Testis (tissue), 3 donors: ENCODE results near the gene C22orf39. TPM values are rescaled to one million over a fixed set of nuclear protein-coding genes. Genes with fewer than 3 reads are reported as not detected.

ENCODE experiments used
- DNase-seq: peaks from one replicate; pipeline ENCODE4 v3.0.0-alpha.2; 2019
- H3K27ac ChIP-seq, 2 donors: fragments of 200-600 bp; sonication (generic); one replicate each; pipeline ENCODE4 v1.5.1; 2019
- H3K27me3 ChIP-seq: fragments of 200-600 bp; sonication (generic); one replicate; pipeline ENCODE4 v1.5.1; 2019
- H3K36me3 ChIP-seq: fragments of 200-600 bp; sonication (generic); one replicate; pipeline ENCODE4 v1.5.1; 2017; ENCODE audit warnings: low read depth; ENCODE audit errors: missing control alignments
- H3K4me1 ChIP-seq: fragments of 200-600 bp; sonication (generic); one replicate; pipeline ENCODE4 v1.5.1; 2019
- H3K4me3 ChIP-seq, 2 donors: fragments of 200-600 bp; sonication (generic); one replicate each; pipeline ENCODE4 v1.5.1; 2017 to 2019
- H3K9me3 ChIP-seq: fragments of 200-600 bp; sonication (generic); one replicate; pipeline ENCODE4 v1.5.1; 2017
- POLR2A ChIP-seq: fragments of 450-650 bp; IDR thresholded peaks from one replicate; pipeline ENCODE4 v1.6.1; 2017; ENCODE audit warnings: antibody characterized with exemption, mild to moderate bottlenecking, moderate library complexity
- WGBS, 2 donors: methylation state at CpG; one replicate each; pipeline ENCODE4 v1.1.5; 2018; 5-methylcytosine and 5-hydroxymethylcytosine counted together
- intact Hi-C: fragments of 100-400 bp; cut with DNase I; formaldehyde crosslinking; loops from one replicate; pipeline ENCODE4 v1.15.1; 2023; ENCODE audit warnings: low total_unique reads
- polyA plus RNA-seq: library from polyadenylated mRNA; stranded (reverse); fragments of 350-450 nt; fragmentation: Illumina TruSeq; extraction: RNeasy Lipid Tissue Mini Kit (QIAGEN cat#74804); gene quantifications from one replicate; pipeline ENCODE4 v1.2.3, GENCODE V29; 2014; ENCODE audit warnings: low read depth, low replicate concordance; ENCODE audit not compliant: insufficient read depth
- total RNA-seq, 2 donors: library from RNA; depleted of rRNA; stranded (reverse); fragments of >200 nt; gene quantifications; one replicate each; pipeline ENCODE4 v1.2.3, GENCODE V29; 2016
- TF ChIP-seq, protein P1 (sequence below), 3 experiments: fragments of 450-650 bp in 2 of 3; fragments of 200-600 bp in 1 of 3; sonication (generic) in 1 of 3; IDR thresholded peaks; one replicate each; pipeline ENCODE4 v1.5.1; 2016 to 2019; ENCODE audit warnings: antibody characterized with exemption in 3 of 3, mild to moderate bottlenecking in 2 of 3, moderate library complexity in 1 of 3

C22orf39 gene
- total and polyA plus RNA-seq, 3 donors from 2014 or later, result 38.7 to 64.1 (median 60.9) TPM

- TF ChIP-seq POLR2A, result no peak
- TF ChIP-seq, protein P1, sequence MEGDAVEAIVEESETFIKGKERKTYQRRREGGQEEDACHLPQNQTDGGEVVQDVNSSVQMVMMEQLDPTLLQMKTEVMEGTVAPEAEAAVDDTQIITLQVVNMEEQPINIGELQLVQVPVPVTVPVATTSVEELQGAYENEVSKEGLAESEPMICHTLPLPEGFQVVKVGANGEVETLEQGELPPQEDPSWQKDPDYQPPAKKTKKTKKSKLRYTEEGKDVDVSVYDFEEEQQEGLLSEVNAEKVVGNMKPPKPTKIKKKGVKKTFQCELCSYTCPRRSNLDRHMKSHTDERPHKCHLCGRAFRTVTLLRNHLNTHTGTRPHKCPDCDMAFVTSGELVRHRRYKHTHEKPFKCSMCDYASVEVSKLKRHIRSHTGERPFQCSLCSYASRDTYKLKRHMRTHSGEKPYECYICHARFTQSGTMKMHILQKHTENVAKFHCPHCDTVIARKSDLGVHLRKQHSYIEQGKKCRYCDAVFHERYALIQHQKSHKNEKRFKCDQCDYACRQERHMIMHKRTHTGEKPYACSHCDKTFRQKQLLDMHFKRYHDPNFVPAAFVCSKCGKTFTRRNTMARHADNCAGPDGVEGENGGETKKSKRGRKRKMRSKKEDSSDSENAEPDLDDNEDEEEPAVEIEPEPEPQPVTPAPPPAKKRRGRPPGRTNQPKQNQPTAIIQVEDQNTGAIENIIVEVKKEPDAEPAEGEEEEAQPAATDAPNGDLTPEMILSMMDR (IDR thresholded peaks at IDR 0.05), result no peak
- WGBS, 2 donors, result 65 to 74% methylated on average over 15 to 16 of the region's 16 CpGs
- no peaks in the 10 kb centered on the region for H3K9me3 ChIP-seq
- no peaks in the 10 kb centered on the region for H3K36me3 ChIP-seq
- H3K4me1 ChIP-seq, result no peaks in the 10 kb centered on the region
- intact Hi-C loops, result no loop called here
- DNase-seq, result no peak
- H3K4me3 ChIP-seq, result no peak overlapping the region
- H3K27me3 ChIP-seq, result no peaks in the 10 kb centered on the region
- H3K27ac ChIP-seq, result no peak overlapping the region
These were observed 39.6 kb downstream of the C22orf39 start for GRCh38 chr22:19407649-19408606.

- Histone ChIP-seq H3K9me3 (no peaks in the 10 kb centered on the region), H3K4me1 (no peaks in the 10 kb centered on the region), H3K27me3 (no peaks in the 10 kb centered on the region), H3K36me3 (no peaks in the 10 kb centered on the region), H3K4me3 (no peak overlapping the region), H3K27ac (no peak overlapping the region)
- TF ChIP-seq, protein P1 (IDR thresholded peaks at IDR 0.05), result no peak
- no peak for TF ChIP-seq POLR2A
- intact Hi-C loops, result no loop called here
- WGBS, 2 donors, result 95 to 98% methylated on average over 4 of the region's 4 CpGs
- DNase-seq, result no peak
These were observed 40.7 kb downstream of the C22orf39 start for GRCh38 chr22:19406846-19407245.

DNA sequence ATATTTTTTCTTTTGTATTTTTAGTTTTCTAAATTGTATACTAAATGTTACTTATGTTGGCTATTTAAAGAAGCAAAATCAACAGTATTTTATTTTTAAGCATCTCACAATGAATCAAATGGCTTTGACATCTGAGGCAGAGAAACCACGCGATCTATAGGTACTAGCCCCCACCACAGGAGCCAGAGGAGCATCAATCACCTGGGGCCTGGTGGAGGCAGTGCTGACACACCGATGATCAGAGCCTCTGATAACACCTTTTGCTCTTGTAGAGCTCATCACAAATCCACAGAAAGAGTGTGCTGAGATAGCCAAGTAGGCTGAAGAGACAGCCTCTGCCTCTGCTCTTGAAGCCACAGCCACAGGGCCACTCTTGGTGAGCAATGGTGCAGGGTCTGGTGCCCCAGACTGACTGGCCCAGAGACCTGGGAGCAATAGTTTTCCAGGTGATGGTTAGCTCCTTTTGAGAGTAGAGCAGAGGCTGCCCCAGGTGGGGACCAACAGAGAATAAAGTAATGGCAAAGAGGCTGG lies 41.2 kb downstream of the C22orf39 start:
- Histone ChIP-seq H3K9me3 (no peaks in the 10 kb centered on the region), H3K4me3 (no peak overlapping the region), H3K36me3 (no peaks in the 10 kb centered on the region), H3K27me3 (no peaks in the 10 kb centered on the region), H3K27ac (no peak overlapping the region), H3K4me1 (no peaks in the 10 kb centered on the region)
- WGBS, 2 donors, result 77 to 81% methylated on average over 3 of the region's 3 CpGs
- DNase-seq, result no peak
- intact Hi-C loops, result no loop called here
- TF ChIP-seq, protein P1 (IDR thresholded peaks at IDR 0.05), result no peak
- no peak for TF ChIP-seq POLR2A

- DNase-seq, result no peak
- Histone ChIP-seq H3K27me3 (no peaks in the 10 kb centered on the region), H3K9me3 (no peaks in the 10 kb centered on the region), H3K4me1 (no peaks in the 10 kb centered on the region), H3K36me3 (no peaks in the 10 kb centered on the region), H3K4me3 (no peak overlapping the region), H3K27ac (no peak overlapping the region)
- intact Hi-C loops, result no loop called here
- WGBS, 2 donors, result 93 to 96% methylated on average over 8 of the region's 8 CpGs
- TF ChIP-seq, protein P1 (IDR thresholded peaks at IDR 0.05), result no peak
- TF ChIP-seq POLR2A, result no peak
These were observed 41.9 kb downstream of the C22orf39 start for GRCh38 chr22:19405652-19406051.
